HepG2 (cell line): ENCODE measurements around the gene ZNF556. TPM values are rescaled to one million over a fixed set of nuclear protein-coding genes. Genes with fewer than 3 reads are reported as not detected.

Experiments
- ATAC-seq: fragments of 200-7000 bp; cut with Tn5 transposase; 3 replicates; pipeline ENCODE4 v1.9.1; 2020; ENCODE audit warnings: mild to moderate bottlenecking, moderate library complexity
- BruUV-seq: library from RNA; stranded (reverse); fragments of 400-500 nt; replicated peaks from 2 replicates; lab custom pipeline; 2021; lab: Mats Ljungman, UMichigan
- CTCF ChIA-PET: fragments of 300-600 bp; formaldehyde crosslinking; extraction: SDS; loops from one replicate; lab custom pipeline; 2021; ENCODE audit warnings: low total read pairs, inconsistent platforms, low intra/inter-chr PET ratio; lab: Yijun Ruan, JAX
- POLR2A ChIA-PET: fragments of 350-600 bp; sonication (Branson Sonifier 250); formaldehyde crosslinking; loops from one replicate; lab custom pipeline; 2020; ENCODE audit warnings: antibody characterized with exemption, inconsistent platforms; lab: Yijun Ruan, JAX
- DNase-seq: peaks from one replicate; pipeline ENCODE4 v3.0.0-alpha.2; 2015; ENCODE audit warnings: low spot score
- FAIRE-seq: peaks from 3 replicates; lab custom pipeline; 2011; peaks lifted over from hg19 to GRCh38; lab: Jason Lieb, UNC
- H2AFZ ChIP-seq: one replicate; pipeline ENCODE4 v1.6.1; 2011; ENCODE audit warnings: low read length, inconsistent platforms
- H3K27ac ChIP-seq: fragments of 300-600 bp; 3 replicates; pipeline ENCODE4 v1.8.0; 2011; ENCODE audit warnings: mixed run types, mild to moderate bottlenecking, mixed read lengths, low read length, inconsistent platforms; ENCODE audit not compliant: insufficient read depth; ENCODE audit errors: extremely low read length
- H3K27me3 ChIP-seq, 2 experiments: fragments of 200-600 bp in 1 of 2; 2 replicates in 1 of 2; 3 replicates in 1 of 2; pipeline versions ENCODE4 v1.6.0 to v1.8.0; 2011; ENCODE audit warnings: low read length in 2 of 2, mild to moderate bottlenecking in 2 of 2, moderate library complexity in 2 of 2, inconsistent platforms in 1 of 2; ENCODE audit not compliant: insufficient read depth in 2 of 2, control insufficient read depth in 1 of 2
- H3K36me3 ChIP-seq, 2 experiments: fragments of 200-600 bp in 1 of 2; replicated peaks in 1 of 2; 2 replicates in 1 of 2; 3 replicates in 1 of 2; pipeline versions ENCODE4 v1.5.1 to v1.8.0; 2011; ENCODE audit warnings: low read length in 2 of 2, inconsistent platforms in 1 of 2; ENCODE audit not compliant: insufficient read depth in 2 of 2, control insufficient read depth in 1 of 2
- H3K4me1 ChIP-seq: 2 replicates; pipeline ENCODE4 v1.5.1; 2012; ENCODE audit warnings: low read length, inconsistent platforms; ENCODE audit not compliant: insufficient read depth
- H3K4me2 ChIP-seq: 2 replicates; pipeline ENCODE4 v1.6.0; 2011; ENCODE audit warnings: low read depth, low read length, inconsistent platforms
- H3K4me3 ChIP-seq, 3 experiments: fragments of 200-600 bp in 1 of 3; sonication (generic), shearing (Covaris generic) in 1 of 3; replicated peaks in 1 of 3; 2 replicates each; pipeline ENCODE4 v1.5.1; 2011 to 2016; ENCODE audit warnings: low read length in 3 of 3, inconsistent platforms in 2 of 3, low read depth in 2 of 3, mild to moderate bottlenecking in 2 of 3, control low read depth in 1 of 3, mixed read lengths in 1 of 3; ENCODE audit not compliant: insufficient read depth in 1 of 3
- H3K79me2 ChIP-seq: one replicate; pipeline ENCODE4 v1.6.1; 2011; ENCODE audit warnings: low read length, inconsistent platforms; ENCODE audit not compliant: insufficient read depth
- H3K9ac ChIP-seq: 2 replicates; pipeline ENCODE4 v1.6.0; 2011; ENCODE audit warnings: mild to moderate bottlenecking, low read depth, low read length, inconsistent platforms; ENCODE audit not compliant: insufficient read depth
- H3K9me3 ChIP-seq: 2 replicates; pipeline ENCODE4 v1.5.1; 2012; ENCODE audit warnings: mild to moderate bottlenecking, low read length
- H4K20me1 ChIP-seq: 2 replicates; pipeline ENCODE4 v1.6.0; 2011; ENCODE audit warnings: inconsistent platforms, mild to moderate bottlenecking, low read length, moderate library complexity; ENCODE audit not compliant: insufficient read depth
- AGO2 ChIP-seq: fragments of 200-400 bp; formaldehyde crosslinking; optimal IDR thresholded peaks from 2 replicates; pipeline ENCODE3; 2017; ENCODE audit warnings: mild to moderate bottlenecking, low read depth, low read length, moderate library complexity
- CEBPG ChIP-seq: IDR thresholded peaks from 2 replicates; pipeline ENCODE4 v1.6.1; 2016
- DZIP1 ChIP-seq: sonication (generic); formaldehyde crosslinking; IDR thresholded peaks from 2 replicates; pipeline ENCODE4 v1.5.0; 2020; ENCODE audit warnings: mild to moderate bottlenecking, missing genetic modification reagents
- NFKB2 ChIP-seq: sonication (generic); formaldehyde crosslinking; IDR thresholded peaks from 2 replicates; pipeline ENCODE4 v1.4.0; 2020; ENCODE audit warnings: missing genetic modification reagents, borderline replicate concordance
- TERF1 ChIP-seq: sonication (generic); formaldehyde crosslinking; IDR thresholded peaks from 2 replicates; pipeline ENCODE4 v1.8.0; 2022; ENCODE audit warnings: mild to moderate bottlenecking, missing genetic modification reagents, moderate library complexity
- WGBS: methylation state at CpG from one replicate; pipeline ENCODE4 v1.1.6; 2017; ENCODE audit warnings: low lambda C conversion rate; 5-methylcytosine and 5-hydroxymethylcytosine counted together
- in situ Hi-C: cut with HindIII; loops from 2 replicates; pipeline ENCODE4 v1.10.0; 2017; ENCODE audit warnings: low pct_unique_long_range_greater_than_20kb; ENCODE audit not compliant: extremely low pct_ligation_motif_present
- intact Hi-C: fragments of 100-400 bp; cut with micrococcal nuclease; formaldehyde crosslinking; loops from one replicate; pipeline ENCODE4 v1.10.0; 2022; ENCODE audit not compliant: unreplicated experiment
- polyA plus RNA-seq, 8 experiments: library from polyadenylated mRNA; depleted of rRNA in 3 of 8; stranded (reverse) in 7 of 8; unstranded in 1 of 8; fragments of >200 nt; fragmentation: Illumina TruSeq in 4 of 8; extraction: Trizol in 4 of 8; gene quantifications; 2 replicates each; pipeline versions ENCODE4 v1.2.1 to v1.2.3, GENCODE V29; 2011 to 2016; ENCODE audit warnings: low read depth in 4 of 8, missing spikeins in 1 of 8, mixed read lengths in 1 of 8; ENCODE audit not compliant: insufficient read depth in 1 of 8
- total RNA-seq, 5 experiments: library from RNA; depleted of rRNA; stranded (reverse); fragments of >200 nt; fragmentation: Illumina TruSeq; extraction: Trizol; gene quantifications; 2 replicates each; pipeline ENCODE4 v1.2.3, GENCODE V29; 2016; ENCODE audit warnings: low read depth in 1 of 5

Gene ZNF556
- total and polyA plus RNA-seq, 2 of the 13 experiments (the other 11 are each of a cell fraction or from before 2014, with no cell fraction given) = 4.2 to 28.6 TPM

- ATAC-seq (no peak), DNase-seq (no peak), FAIRE-seq (no peak)
- H3K4me2 ChIP-seq = no peak overlapping the region
- CTCF ChIA-PET = no interaction called here
- no peaks in the 10 kb centered on the region for H3K27me3 ChIP-seq
- H3K36me3 ChIP-seq = no peaks in the 10 kb centered on the region
- H3K27ac ChIP-seq = no peak overlapping the region
- no peak overlapping the region for H3K4me3 ChIP-seq
- peaks cover 14% of the 10 kb centered on the region for H3K4me1 ChIP-seq
- H3K9ac ChIP-seq = no peak overlapping the region
- no peaks in the 10 kb centered on the region for H4K20me1 ChIP-seq
- POLR2A ChIA-PET = interaction anchor here (3.0 kb wide), 1 partner anchor 15 kb away, joined by 20 read pairs; the partner anchor contains the start of gene ZNF57
- H3K9me3 ChIP-seq = no peaks in the 10 kb centered on the region
- BruUV-seq = no TSS peak
- no peak overlapping the region for H2AFZ ChIP-seq
- no peaks in the 10 kb centered on the region for H3K79me2 ChIP-seq
- in situ Hi-C loops = loop anchor here (10.0 kb wide), 1 partner anchor 231 kb away; no protein-coding TSS in a partner anchor
- intact Hi-C loops = no loop called here
- TF ChIP-seq TERF1 (no peak), AGO2 (no peak), NFKB2 (CRISPR knock-in tag) (no peak), CEBPG (CRISPR knock-in tag) (no peak), DZIP1 (CRISPR knock-in tag) (no peak)
- WGBS = 85% methylated on average over 15 of the region's 17 CpGs
Measured at GRCh38 chr19:2885736-2886135, 18.6 kb downstream of the ZNF556 start.
